Activated CD4-positive, alpha-beta T cell treated with anti-CD3 and anti-CD28 coated beads, Interleukin-2, amount 50 U/mL, for 16 hours (primary cell): ENCODE data around the gene RCOR3.
"Not testable (repeated sequence)": the region's sequence is repeated elsewhere in the genome, so short reads cannot be mapped to it uniquely, and the experiment has no call there.

Source experiments
- DNase-seq: peaks from one replicate; pipeline ENCODE4 v3.0.0-alpha.2; 2020

RCOR3 gene

DNA sequence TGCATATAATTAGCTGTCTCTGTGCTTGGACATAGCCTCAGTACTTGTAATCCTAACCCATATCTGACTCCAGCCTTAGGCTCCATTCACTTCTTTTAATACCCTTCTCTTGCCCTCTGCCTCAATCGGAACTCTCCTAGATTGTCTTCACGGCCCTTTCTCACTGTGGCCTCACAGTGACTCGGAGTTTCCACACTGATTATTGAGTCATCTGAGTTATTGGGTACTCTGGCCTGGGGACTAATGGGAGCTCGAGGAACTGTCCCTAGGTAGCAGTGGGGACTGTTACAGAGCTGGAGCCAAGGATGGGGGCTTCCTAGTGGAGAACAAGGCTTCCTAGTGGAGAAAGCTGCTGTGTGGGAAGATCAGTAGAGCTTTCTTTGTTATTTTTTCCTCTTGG, 84.4 kb downstream of the RCOR3 start:
- DNase-seq, result no peak

DNA sequence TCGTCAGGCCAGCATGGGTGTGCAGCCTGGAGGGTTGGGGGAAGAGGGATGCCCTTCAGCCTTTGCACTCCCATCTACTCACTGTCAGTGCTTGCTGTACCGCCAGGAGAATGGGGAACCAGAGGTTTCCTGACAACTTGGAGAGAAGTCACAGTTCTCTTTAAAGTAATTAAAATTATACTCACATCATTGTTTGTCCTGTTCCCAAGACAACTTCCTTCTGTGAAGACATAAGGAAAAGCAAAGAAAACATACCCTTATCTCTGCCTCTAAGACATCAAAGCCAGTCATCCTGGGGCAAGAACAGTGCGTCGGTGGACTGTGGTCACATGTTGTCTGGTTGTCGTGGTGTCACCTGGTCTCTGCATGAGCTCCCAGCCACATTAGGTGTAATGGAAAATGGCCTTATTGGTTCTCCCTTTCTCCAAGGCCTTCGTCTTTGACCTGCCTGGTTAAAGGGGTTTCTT, 85.0 kb downstream of the RCOR3 start:
- no peak for DNase-seq

DNA sequence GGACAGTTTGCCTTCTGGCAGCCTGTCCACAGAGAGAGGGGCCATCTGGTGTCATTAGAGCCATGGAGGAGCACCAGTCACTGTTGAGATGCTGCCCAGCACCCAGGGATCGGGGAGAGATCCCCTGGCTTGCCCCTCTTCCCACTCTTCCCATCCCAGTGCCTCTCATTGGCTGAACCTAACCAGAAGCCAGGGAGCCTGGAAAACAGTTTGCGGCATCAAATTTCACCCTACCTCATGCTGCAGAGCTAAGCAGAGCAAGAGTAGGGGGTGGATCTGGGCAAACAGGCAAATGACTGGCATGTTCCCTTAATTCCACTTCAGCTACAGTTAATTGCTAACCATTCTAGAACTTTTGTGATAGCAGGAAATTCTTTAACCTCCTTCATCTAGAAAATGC, 86.6 kb downstream of the RCOR3 start:
- DNase-seq, result no peak

DNA sequence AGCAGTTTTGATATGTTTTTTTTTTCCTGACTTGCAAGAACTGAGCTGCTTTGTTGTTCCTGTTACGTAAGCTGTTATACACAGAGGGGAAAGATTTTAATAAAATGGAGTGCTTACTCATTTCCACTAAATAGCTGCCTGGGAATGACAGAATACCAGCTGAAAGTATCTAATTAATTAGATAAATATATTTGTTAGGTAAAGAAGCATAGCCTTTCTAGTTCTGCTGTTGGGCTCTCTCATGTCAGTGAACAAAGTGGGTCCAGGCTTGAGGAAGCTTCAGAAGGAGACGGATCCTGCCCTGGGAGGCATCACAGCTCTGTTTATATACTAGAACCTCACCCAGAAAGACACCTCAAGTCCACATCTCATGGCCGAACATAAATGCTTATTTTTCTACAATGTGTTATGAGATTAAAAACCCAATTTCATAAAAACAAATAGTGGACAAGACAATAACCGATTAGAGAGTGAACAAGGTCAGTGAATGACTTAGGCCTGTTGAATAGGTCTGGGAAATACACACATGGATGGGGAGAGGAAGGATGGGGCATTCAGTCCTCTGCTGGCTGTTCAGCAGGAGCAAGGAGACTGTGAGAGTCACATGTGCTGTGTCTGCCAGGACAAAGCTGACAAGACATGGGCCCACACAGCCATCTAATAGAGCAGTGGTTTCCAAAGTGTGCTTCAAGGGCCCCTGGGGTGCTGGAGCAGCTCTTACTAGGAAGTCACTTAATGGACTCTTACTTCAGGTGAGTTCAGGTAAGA, 88.1 kb downstream of the RCOR3 start:
- no peak for DNase-seq

DNA sequence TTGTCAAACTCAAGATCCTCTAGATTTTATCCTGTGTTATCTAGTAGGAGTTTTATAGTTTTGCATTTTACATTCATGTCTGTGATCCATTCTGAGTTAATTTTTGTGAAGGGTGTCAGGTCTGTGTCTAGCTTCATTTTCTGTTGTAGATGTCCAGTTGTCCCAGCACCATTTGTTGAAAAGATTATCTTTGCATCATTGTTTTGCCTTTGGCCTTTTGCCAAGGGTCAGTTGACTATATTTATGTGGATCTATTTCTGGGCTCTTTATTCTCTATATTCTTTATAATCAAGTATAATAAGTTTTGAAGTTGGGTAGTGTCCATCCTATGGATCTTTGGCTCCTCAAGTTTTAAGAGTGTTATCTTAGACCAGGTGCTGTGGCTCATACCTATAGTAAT, 89.4 kb downstream of the RCOR3 start:
- no peak for DNase-seq

DNA sequence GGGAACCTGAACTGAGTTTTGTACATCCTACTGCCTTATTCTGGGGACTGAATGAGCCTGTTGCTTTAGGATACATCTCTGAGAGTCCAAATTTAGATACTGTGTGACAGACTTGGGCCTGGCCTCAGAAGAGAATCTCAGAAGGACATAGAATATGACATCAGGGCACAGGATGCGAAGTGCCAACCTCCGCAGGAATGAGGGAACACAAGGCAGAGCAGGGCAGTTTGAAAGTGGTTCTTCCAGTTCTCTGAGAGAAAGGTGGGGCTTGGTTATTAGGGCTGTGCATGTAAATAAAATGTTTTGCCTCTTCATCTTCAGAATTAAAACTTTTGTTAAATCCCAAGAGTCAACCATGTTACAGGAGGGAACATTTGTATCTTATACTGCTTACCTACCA, 90.6 kb downstream of the RCOR3 start:
- DNase-seq, result no peak

DNA sequence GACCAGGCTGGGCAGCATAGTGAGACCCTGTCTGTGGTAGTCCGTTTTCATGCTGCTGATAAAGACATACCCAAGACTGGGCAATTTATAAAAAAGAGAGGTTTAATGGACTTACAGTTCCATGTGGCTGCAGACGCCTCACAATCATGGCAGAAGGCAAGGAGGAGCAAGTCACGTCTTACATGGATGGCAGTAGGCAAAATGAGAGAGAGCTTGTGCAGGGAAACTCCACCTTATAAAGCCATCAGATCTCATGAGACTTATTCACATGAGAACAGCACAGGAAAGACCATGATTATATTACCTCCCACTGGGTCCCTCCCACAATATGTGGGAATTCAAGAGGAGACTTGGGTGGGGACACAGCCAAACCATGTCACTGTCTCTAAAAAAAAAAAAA, 92.9 kb downstream of the RCOR3 start:
- not testable (repeated sequence) for DNase-seq

DNA sequence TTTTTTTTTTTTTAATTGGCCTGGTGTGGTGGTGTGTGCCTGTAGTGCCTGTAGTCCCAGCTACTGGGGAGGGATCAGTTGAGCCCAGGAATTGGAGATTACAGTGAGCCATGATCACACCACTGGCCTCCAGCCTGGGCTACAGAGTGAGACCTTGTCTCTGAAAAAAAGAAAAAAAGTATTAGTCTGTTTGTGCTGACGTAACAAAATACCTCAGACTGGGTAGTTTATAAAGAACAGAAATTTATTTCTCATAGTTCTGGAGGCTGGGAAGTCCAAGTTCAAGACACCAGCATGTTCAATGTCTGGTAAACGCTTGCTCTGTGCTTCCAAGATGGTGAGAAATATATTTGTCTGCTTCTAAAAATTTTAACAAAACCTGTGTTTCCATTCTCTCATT, 93.3 kb downstream of the RCOR3 start:
- no peak for DNase-seq

DNA sequence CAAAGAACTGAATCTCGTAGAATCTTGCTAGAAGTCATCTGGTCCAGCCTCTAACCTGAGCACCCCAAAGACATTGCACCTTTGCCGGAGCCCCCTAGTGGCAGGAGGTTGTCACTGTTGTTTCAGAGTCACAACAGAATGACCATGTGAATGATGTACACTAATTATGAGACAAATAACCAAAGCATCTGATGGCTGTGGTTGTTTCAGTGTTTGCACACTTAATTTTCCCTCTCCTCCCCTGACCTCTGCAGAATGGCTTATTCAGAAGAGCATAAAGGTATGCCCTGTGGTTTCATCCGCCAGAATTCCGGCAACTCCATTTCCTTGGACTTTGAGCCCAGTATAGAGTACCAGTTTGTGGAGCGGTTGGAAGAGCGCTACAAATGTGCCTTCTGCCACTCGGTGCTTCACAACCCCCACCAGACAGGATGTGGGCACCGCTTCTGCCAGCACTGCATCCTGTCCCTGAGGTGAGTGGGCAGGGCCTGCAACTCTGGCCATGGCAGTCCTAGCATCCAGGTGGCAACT, 93.9 kb downstream of the RCOR3 start:
- peak; percentile 67 for DNase-seq

DNA sequence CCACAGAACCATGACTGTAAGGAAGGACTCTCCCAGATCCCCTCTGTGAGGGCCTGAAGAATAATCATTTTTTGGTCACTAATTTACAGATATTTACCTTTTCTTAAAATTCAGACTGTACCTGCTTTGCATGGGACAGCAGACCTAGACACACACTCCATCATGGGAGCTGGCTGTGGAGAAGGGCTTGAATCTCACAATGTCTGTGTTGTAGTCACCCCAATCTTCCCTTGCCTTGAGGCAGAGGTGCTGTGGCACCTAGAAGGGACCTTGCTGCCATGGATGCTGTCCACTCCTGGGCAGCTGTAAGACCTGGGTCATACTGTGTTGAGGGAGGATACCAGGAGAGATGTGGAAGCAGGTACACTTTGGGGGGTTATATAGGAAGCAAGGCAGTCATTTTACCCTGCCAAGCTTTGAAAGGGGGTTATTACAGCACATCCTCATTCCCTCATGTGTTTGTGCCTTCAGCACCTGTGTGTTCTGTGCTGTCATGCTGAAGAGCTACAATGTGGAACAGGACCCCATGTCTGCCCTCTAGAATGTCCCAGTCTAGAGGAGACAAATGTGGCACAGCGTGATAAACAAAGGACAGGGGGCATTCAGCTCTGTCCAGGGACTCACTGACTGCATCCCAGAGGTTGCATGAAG, 94.5 kb downstream of the RCOR3 start:
- no peak for DNase-seq

DNA sequence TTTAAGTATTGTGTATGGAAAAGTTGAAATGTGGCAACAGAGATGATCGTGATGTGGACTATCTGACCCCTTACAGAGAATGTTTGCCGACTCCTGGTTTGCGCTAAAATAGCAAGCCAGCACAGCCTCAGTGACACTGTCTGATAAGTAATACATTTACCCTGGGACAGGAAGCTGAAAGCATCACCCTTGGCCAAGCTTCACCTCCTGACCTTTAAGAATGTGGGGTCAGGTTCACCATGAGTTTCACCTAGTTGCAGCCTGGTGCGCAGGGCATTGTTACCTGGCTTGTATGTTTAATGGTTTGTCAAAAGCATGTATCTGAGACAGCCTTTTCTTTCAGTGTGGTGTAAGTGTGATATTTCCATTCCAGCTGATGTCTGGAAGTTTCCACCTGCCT, 96.7 kb downstream of the RCOR3 start:
- DNase-seq, result no peak

DNA sequence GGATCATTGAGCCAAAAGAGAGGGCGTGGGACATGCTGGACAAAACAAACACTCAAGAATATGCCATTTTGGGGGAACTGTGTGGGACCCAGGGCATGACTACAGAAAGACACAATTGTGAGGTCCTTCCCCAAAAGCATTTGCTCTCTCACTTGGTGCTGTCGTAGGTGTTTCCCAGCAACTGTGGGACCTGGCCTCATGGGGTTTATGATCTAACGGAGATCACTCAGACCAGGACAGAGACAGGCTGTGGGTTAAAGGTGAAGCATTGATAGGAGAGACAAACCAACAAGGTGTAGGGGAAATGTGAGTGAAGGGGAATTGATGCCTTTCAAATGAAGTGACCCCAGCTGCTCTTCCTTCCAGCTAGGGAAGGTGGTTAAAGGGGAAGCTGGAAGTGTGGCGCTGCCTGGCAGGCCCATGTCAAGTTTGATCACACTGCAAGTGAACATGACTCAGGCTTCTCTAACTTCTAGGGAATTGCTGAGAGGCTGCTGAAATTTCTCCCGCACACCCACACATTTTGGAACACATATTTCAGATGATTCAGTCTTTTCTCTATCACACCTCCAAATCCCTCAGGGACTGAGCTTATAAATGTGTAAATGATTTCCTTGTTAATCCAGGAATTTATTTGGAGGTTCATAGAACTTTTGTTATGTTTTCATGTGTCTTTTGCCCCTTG, 97.7 kb downstream of the RCOR3 start:
- no peak for DNase-seq

DNA sequence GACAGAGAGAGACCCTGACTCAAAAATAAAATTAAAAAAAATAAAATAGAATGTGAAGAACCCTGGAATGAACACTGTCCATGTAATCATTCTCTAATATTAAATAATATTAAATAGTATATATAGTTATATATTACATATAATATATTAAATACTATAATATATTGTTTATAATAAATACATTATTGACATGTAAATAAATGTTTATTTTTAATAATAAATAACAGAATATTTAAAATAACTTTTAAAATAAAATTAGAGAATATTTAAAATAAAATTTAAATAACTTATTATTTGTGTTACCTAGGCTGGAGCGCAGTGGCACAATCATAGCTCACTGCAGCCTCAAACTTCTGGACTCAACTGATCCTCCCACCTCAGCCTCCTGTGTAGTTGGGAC, 99.5 kb downstream of the RCOR3 start:
- DNase-seq, result no peak

DNA sequence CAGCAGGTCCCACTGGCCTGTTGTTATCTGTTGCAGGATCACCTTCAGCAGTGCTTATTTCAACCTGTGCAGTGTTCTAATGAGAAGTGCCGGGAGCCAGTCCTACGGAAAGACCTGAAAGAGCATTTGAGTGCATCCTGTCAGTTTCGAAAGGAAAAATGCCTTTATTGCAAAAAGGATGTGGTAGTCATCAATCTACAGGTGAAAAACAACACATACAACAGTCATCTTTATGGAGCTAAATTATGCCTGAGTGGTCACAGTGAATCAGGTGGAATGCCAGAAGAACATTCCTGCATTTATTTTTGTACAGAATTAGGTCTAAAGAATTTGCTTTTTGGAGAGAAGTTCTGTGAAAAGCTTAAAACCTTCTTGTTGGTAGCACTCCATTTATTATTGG, 100.7 kb downstream of the RCOR3 start:
- DNase-seq, result no peak

DNA sequence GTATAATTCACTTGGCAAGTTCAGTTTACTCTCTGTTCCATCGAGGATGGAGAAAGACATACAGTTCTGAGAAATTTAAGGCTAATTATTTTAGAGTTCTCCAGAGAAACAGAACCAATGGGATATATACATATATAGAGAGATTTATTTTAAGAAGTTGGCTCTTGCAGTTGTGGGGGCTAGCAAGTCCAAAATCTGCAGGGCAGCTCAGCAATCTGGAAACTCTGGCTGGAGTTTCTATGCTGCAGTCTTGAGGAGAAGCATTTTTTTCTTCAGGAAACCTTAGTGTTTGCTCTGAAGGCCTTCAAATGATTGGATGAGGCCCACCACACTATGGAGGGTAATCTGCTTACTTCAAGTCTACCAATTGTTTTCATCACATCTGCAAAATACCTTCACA, 102.0 kb downstream of the RCOR3 start:
- no peak for DNase-seq
